HepG2 (cell line): ENCODE measurements around the gene HBEGF.

ENCODE experiments used
- CTCF ChIP-seq: sonication (generic); formaldehyde crosslinking; IDR thresholded peaks from 2 replicates; pipeline ENCODE4 v1.5.0; 2020; ENCODE audit warnings: mild to moderate bottlenecking, missing genetic modification reagents, moderate library complexity
- FOXM1 ChIP-seq: sonication (generic); formaldehyde crosslinking; IDR thresholded peaks from 2 replicates; pipeline ENCODE4 v1.5.0; 2020; ENCODE audit warnings: missing genetic modification reagents
- NBN ChIP-seq: fragments of 450-650 bp; conservative IDR thresholded peaks from 2 replicates; pipeline ENCODE4 v1.6.1; 2017
- NONO ChIP-seq, 2 experiments: fragments of 450-650 bp in 1 of 2; sonication (generic) in 1 of 2; formaldehyde crosslinking in 1 of 2; IDR thresholded peaks in 1 of 2; conservative IDR thresholded peaks in 1 of 2; 2 replicates each; pipeline versions ENCODE4 v1.6.1 to v1.8.0; 2017 to 2022; ENCODE audit warnings: mild to moderate bottlenecking in 1 of 2, missing genetic modification reagents in 1 of 2, moderate library complexity in 1 of 2
- POLR2AphosphoS5 ChIP-seq: IDR thresholded peaks from 2 replicates; pipeline ENCODE4 v1.6.1; 2012; ENCODE audit warnings: low read depth, low read length
- PRDM4 ChIP-seq: sonication (generic); formaldehyde crosslinking; IDR thresholded peaks from 2 replicates; pipeline ENCODE4 v1.9.0; 2021; ENCODE audit warnings: missing genetic modification reagents, borderline replicate concordance
- RAD21 ChIP-seq: fragments of 450-650 bp; formaldehyde crosslinking; IDR thresholded peaks from 2 replicates; pipeline ENCODE4 v1.5.0; 2020; ENCODE audit warnings: mild to moderate bottlenecking
- ZBTB25 ChIP-seq: IDR thresholded peaks from 2 replicates; pipeline ENCODE4 v1.6.1; 2018; ENCODE audit warnings: missing genetic modification reagents
- ZNF674 ChIP-seq: sonication (generic); formaldehyde crosslinking; IDR thresholded peaks from 2 replicates; pipeline ENCODE4 v1.5.0; 2020; ENCODE audit warnings: low read depth, mild to moderate bottlenecking, missing genetic modification reagents
- ZNF850 ChIP-seq: sonication (generic); formaldehyde crosslinking; conservative IDR thresholded peaks from 2 replicates; pipeline ENCODE4 v1.9.0; 2021; ENCODE audit warnings: mild to moderate bottlenecking, missing genetic modification reagents

GRCh38 chr5:140357726-140358093, 11.3 kb upstream of the HBEGF start:
- TF ChIP-seq FOXM1 (CRISPR knock-in tag) (no peak), NONO (IDR thresholded peaks at IDR 0.05) (no peak), NONO (CRISPR knock-in tag; conservative IDR thresholded peaks at IDR 0.05) (no peak), CTCF (CRISPR knock-in tag) (peak; percentile 93), PRDM4 (CRISPR knock-in tag) (no peak), RAD21 (CRISPR knock-in tag) (peak; percentile 91), POLR2AphosphoS5 (no peak), ZBTB25 (CRISPR knock-in tag) (no peak), ZNF850 (CRISPR knock-in tag) (no peak), NBN (no peak), ZNF674 (CRISPR knock-in tag) (no peak)
